Measurements from ENCODE around the gene FBN1.

Gene FBN1

DNA sequence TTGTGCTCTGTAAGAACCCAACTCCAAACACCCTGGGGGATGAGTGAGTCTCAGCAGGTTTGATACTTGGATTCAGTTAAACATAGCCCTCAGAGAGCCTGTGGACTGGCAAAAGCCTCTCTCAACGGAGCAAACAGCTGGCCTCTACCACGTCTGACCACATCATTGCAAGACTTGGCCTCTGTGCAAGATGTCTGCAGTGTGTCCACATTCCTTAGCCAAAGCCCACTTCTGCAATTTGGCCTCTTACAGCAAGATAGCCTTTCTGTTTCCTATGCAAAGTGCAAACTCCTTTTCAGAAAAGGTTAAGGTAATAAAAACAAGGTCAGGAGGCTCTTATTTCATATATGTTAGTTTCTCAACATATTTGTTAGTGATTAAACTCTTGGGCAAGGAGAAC is 27.9 kb downstream of the FBN1 start:
- no peak for DNase-seq

DNA sequence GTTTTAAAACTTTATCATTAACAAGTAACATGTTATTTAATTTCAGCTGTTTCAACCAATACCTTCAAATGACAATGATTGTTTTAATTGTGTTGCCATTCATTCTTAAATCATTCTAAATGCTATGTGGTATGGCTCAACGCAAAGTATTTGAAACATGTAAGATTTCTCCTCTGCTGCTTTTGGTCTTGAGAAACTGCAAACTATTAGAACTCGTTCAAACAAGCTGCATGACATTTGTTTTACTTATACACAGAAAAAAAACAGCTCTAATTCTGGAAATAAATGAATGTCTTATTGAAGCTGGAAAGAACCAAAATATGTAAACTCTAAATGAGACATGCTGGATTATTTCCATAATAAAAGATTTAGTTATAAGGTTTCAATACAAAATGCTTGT is 29.3 kb downstream of the FBN1 start:
- no peak for DNase-seq

DNA sequence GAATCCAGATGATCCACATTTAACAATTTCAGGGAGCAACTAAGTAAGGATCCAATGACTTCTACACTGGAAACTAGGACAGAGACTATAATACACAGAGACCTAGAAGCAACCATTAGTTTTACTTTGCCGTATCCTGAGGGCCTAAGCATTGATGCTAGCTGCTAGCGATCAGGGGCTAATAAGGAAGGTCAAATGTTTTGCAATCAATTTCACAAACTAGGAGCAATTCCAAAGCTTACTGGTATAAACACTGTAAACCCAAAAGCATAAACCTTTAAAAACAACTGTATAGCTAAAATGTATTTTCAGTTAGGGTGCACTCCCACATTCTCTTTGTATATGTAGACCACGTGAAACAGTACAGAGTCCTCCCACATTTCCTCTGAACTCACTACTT is 31.5 kb downstream of the FBN1 start:
- no peak for DNase-seq

DNA sequence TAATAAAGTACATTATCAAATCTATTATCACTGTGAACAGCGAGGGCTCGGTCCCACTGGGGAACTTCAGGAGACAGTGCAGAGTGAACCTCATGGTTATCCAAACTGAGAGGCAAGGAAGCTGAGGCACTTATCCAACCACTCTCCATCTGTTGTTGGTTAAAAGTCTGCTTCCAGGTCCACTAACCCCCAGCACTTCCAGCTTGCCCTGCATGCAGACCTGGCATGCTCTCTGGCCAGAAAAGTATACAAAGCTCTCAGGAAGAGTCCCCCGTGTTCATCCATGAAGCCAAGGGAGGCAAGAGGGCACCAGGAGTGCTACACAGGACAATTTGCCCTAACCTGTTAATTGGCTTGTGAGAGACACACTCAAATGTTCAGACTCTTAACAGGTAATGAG is 36.0 kb downstream of the FBN1 start:
- no peak for DNase-seq

DNA sequence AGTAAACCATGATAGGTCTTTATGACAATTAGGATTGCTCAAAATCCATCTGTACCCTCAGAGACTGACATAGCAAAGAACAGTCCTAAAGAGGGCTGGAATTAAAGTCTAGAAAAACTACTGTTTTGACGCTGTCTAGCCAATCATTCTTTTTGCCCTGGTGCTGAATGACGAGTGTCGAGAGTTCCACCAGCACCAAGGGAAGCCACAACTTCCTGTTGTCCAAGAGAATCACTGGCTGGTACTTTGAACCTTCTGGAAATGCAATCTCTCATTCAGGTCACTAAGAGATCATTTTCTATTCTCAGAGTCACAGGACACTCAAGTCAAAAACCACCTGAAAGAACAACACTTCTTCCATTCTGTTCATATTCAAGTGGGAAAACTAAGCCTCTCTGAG is 37.7 kb downstream of the FBN1 start:
- DNase-seq, result no peak

- no peak for DNase-seq
These were observed 40.9 kb downstream of the FBN1 start for GRCh38 chr15:48604567-48604966.

GRCh38 chr15:48603922-48604321 is 41.6 kb downstream of the FBN1 start:
- no peak for DNase-seq

DNA sequence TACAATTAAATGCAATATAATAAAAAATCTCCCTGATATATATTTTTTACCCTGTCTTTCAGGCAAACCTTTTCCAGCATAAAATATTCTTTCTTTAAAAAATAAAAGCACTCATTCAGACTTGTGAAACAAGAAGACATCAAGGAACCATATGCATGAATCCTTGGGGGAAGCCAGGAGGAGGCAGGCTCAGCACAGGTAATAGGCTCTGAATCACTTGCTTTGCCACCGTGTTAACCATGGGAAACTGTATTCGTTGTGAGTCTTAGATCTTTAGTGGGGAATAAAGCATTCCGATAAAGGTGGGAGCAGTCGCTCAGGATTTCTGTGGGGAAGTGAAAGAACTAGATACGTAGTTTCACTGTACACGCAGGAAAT is 42.4 kb downstream of the FBN1 start:
- DNase-seq, result no peak

DNA sequence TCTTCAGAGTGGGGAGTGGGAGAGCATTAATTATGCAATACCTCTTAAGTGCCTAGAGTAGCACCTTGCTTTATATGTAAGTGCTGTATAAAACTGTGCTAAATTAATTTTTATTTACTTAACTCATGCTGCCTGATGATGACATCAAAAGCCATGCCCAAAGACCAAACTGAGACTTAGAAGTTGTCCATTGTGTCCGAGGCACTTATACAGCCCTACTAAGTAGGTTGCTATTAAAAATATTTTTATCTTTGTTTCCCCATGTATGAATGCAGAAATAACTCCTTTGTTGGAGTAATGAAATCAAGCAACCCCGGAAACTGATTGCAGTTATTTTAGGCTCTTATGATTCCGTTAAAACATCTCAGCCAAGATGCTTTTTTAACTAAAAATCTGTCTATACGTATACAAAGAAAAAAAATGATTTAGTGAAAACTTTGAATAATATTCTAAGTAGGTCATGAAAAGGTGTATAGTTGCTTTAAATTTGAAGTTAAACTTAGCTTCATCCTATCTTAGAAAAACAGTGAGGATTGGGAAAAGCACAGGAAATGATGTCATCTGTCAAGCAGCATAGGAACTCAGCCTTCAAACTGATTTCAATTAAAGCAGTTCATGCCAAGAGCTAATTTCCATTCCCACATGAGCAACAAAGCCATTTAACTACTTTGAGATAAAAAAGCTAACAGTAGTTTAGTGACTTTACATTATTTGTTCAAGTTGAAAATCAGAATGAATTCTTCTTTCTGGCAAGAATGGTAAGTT is 43.0 kb downstream of the FBN1 start:
- DNase-seq, result no peak

DNA sequence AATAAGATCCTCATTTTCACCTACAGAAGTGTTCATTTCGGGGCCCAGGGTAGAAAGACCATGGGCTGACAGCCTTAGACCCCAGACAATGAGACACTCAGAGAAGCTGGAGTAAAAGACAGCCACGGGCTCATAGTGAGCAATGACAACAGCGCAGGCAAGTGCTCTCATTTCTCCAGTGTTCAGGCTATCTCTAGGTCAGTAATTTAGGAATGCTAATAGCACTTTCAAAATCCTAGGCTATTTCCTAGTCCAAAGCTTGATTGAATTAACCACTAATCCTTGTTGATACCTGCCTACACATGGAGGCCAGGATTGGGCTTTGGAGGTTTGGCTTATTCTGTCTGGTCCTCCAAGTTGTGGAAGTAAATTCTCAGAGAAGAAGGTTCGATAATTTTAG is 44.4 kb downstream of the FBN1 start:
- no peak for DNase-seq

DNA sequence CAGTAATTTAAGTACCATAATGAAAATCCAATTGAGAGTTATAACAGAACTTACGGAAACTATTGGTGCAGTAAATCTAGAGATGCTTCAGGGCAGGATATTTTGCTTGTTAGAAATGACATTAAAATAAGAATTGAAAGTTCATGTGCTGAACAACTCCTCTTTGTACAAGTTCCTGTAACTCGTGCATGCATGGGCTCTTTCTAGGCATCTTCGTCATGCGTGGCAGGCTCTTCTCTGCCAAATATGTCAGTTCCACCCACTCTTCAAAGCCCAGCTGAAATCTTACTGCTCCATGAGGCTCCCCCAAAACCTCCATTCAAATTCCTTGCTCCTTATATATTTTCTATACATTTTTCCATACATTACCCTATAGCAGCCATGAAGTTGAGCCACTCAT is 48.7 kb downstream of the FBN1 start:
- no peak for DNase-seq

DNA sequence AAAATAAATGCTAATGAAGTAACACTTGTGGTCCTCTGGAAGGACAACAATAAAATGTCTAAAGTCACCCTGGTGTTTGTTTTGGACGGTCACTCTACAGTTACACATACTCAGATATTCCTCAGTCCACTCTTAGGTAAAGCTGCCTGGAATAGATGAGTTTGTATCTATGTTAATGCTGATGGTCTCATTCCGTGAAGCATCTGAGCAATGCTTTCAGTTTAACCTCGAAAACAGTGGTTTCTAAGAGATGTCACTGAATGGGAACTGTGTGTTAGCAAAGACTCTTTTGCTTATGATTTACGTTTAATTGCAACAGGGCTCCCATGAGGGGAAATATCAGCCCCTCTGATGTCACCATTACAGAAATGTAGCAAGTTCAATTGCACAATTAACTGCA is 49.1 kb downstream of the FBN1 start:
- DNase-seq, result no peak

- DNase-seq, result no peak
These were observed 49.5 kb downstream of the FBN1 start for GRCh38 chr15:48595981-48596380.

- DNase-seq, result no peak
These were observed 52.6 kb downstream of the FBN1 start for GRCh38 chr15:48592933-48593332.

DNA sequence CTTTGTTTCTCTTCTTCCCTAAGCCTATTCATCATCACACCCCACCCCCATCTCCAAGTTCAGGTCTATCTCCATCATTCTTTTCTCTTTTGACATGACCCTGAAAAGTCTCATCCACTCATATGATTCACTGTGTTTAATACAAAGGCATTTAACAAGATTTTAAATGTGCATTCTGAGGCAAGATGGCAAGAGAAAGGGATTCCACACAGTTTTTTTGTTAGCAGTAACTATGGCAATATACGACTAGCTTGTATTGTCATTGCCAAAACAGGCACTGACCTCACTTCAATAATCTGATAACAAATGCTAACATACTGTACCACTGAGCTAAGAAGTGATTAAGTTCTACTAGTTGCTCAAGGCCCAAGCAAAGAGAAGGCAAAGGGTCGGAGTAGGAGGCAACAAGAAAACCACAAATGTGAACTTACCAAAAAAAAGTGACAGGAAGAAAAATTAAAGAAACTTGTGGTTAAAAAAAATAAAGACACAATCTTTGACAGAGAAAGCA is 53.2 kb downstream of the FBN1 start:
- no peak for DNase-seq

DNA sequence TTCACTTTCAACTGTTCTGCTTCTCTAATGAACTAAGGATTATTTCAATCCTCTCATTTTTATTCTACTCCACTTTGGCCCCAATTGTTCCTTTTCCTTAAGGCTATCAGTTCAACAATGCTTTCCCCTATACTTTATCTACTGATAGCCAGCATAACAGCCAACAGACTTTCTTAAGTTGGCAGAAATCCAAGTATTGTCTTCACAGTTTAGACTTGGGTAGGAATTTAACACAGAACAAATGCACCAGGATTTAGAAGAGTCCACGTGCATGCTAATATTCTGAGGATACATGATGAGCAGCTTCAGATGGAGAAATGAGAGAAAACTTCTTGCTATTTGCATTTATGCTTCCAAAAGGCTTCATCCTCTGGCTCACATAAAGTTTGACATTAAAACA is 54.8 kb downstream of the FBN1 start:
- DNase-seq, result no peak

DNA sequence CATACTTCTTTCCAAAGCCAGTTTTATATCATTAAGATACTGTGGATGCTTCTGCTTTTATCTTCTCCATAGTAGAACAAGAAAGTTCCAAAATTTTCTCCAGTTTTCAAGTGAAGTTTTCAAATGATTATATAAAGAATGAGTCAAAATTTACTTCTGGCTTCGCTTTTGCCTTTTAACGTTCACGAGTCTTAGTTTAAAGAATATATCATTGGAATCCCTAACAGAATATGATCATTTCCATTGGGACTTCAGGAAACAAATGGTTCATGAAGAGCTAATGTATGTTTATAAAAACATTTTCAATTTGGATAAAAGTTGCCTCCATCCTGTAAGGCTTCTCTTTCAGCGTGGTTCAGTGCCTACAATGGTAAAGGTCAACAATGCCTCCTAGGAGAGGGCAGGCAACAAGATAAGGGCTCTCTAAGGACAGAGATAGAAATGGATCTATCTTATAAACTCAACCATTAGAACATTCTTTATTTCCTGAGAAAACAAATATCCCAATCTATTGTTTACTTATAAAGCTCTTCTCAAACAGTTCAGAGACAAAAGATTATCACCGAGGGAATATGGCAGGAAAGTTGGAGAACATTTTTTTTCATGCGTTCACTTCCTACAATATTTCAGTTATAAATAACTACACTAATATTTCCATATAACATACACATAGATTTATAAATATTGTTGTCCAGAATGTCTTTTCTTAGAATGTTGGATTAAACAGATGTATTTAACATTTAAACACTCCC is 60.5 kb downstream of the FBN1 start:
- no peak for DNase-seq

GRCh38 chr15:48584090-48584811 is 61.3 kb downstream of the FBN1 start:
- DNase-seq, result no peak

GRCh38 chr15:48582452-48583247 is 62.9 kb downstream of the FBN1 start:
- DNase-seq, result no peak

DNA sequence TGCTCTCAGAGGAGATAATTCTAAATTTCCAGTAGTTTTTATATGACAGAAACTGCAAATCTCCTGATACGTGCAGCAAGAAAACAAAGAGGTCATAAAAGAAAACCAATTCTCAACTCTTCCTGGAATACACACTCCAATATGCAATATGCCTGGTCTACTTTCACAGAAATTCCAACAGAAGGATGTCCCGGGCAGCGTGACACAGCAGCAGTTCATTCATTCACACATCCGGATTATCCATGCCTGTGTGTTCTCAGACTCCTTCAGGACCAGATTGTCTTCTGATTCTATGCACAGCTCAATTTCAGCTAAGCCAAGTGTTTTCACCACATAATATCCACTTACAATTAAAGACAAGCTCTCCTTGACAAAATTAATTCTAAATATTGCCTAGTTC is 64.3 kb downstream of the FBN1 start:
- DNase-seq, result no peak

DNA sequence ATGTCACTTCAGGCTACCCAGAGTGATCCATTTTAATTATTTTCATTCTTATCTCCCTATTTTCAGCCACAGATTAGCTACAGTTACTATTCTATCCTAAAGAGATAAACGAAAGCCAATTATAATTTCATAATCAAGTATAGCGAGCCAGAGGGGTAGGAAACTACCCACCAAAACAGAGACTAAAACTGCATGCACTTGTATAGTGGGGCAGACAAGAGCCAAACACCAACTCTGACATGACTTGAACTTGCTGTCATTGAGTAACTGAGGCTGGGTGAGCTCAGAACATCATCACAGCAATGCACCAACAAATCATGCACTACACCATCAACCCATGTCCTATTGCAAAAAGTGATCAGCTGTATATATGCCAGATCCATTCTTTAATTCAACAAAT is 64.8 kb downstream of the FBN1 start:
- no peak for DNase-seq

GRCh38 chr15:48579945-48580671 is 65.4 kb downstream of the FBN1 start:
- no peak for DNase-seq
